ENCODE results near the gene UTP4.
"Not testable (repeated sequence)": the region's sequence is repeated elsewhere in the genome, so short reads cannot be mapped to it uniquely, and the experiment has no call there.

Gene UTP4

DNA sequence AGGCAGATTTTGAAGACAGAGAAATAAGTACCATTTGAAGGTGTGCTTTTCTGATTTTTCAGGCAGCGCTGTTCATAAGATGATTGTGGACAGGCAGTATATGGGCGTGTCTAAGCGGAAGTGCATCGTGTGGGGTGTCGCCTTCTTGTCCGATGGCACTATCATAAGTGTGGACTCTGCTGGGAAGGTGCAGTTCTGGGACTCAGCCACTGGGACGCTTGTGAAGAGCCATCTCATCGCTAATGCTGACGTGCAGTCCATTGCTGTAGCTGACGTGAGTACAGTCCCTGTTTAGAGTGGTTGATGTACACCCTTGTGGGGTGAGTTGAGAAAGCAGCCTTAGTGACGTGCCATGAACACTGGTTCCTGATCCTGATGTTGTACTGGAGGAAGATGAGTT lies 10.7 kb downstream of the UTP4 start:
- no peak overlapping the region for H3K4me3 ChIP-seq (ENCODE audit: low read depth, low read length)
- peak; percentile 45 for DNase-seq (ENCODE audit: low read depth)
- TF ChIP-seq, protein P1, sequence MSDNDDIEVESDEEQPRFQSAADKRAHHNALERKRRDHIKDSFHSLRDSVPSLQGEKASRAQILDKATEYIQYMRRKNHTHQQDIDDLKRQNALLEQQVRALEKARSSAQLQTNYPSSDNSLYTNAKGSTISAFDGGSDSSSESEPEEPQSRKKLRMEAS (IDR thresholded peaks at IDR 0.05; ENCODE audit: low read depth, low read length) = no peak
- no peak for TF ChIP-seq POLR2A (IDR thresholded peaks at IDR 0.05; ENCODE audit: extremely low read depth, insufficient read length)
- no peak for TF ChIP-seq MYC (IDR thresholded peaks at IDR 0.05; ENCODE audit: low read depth, low read length)
- TF ChIP-seq, protein P2, sequence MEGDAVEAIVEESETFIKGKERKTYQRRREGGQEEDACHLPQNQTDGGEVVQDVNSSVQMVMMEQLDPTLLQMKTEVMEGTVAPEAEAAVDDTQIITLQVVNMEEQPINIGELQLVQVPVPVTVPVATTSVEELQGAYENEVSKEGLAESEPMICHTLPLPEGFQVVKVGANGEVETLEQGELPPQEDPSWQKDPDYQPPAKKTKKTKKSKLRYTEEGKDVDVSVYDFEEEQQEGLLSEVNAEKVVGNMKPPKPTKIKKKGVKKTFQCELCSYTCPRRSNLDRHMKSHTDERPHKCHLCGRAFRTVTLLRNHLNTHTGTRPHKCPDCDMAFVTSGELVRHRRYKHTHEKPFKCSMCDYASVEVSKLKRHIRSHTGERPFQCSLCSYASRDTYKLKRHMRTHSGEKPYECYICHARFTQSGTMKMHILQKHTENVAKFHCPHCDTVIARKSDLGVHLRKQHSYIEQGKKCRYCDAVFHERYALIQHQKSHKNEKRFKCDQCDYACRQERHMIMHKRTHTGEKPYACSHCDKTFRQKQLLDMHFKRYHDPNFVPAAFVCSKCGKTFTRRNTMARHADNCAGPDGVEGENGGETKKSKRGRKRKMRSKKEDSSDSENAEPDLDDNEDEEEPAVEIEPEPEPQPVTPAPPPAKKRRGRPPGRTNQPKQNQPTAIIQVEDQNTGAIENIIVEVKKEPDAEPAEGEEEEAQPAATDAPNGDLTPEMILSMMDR (IDR thresholded peaks at IDR 0.05; ENCODE audit: low read depth, low read length) = no peak

DNA sequence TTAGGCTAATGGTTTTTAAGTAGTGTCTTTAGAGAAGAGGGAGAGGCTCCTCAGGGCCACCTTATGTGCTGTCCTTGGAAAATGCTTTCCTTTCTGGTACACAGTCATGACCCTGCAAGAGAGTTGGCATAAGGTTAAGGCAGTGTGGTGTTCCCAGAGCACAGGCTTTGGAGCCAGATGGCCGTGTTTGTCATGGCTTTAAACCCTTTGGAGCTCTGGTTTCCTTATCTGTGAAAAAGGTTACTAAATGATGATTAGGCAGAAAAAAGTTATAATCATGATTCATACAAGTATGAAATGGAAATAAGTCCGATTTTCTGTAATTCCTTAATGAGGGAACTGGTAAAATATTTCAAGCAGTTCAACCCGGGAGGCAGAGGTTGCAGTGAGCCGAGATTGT lies 13.2 kb downstream of the UTP4 start:
- H3K4me3 ChIP-seq (ENCODE audit: low read depth, low read length) = no peak overlapping the region
- DNase-seq (ENCODE audit: low read depth) = no peak
- TF ChIP-seq POLR2A (IDR thresholded peaks at IDR 0.05; ENCODE audit: extremely low read depth, insufficient read length) = no peak
- TF ChIP-seq, protein P2 (IDR thresholded peaks at IDR 0.05; ENCODE audit: low read depth, low read length) = no peak
- TF ChIP-seq, protein P1 (IDR thresholded peaks at IDR 0.05; ENCODE audit: low read depth, low read length) = no peak
- TF ChIP-seq MYC (IDR thresholded peaks at IDR 0.05; ENCODE audit: low read depth, low read length) = no peak

DNA sequence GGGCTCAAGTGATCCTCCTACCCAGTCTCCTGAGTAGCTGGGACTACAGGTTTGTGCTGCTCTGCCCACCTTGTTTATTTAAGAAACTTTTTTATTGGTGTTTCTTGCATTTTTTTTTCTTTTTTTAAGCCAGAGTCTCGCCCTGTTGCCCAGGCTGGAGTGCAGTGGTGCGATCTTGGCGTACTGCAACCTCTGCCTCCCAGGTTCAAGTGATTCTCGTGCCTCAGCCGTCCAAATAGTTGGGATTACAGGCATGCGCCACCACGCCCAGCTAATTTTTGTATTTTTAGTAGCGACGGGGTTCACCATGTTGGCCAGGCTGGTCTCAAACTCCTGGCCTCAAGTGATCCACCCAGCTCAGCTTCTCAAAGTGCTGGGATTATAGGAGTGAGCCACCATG lies 17.2 kb downstream of the UTP4 start:
- not testable (repeated sequence) for DNase-seq (ENCODE audit: low read depth); H3K4me3 ChIP-seq (ENCODE audit: low read depth, low read length)

DNA sequence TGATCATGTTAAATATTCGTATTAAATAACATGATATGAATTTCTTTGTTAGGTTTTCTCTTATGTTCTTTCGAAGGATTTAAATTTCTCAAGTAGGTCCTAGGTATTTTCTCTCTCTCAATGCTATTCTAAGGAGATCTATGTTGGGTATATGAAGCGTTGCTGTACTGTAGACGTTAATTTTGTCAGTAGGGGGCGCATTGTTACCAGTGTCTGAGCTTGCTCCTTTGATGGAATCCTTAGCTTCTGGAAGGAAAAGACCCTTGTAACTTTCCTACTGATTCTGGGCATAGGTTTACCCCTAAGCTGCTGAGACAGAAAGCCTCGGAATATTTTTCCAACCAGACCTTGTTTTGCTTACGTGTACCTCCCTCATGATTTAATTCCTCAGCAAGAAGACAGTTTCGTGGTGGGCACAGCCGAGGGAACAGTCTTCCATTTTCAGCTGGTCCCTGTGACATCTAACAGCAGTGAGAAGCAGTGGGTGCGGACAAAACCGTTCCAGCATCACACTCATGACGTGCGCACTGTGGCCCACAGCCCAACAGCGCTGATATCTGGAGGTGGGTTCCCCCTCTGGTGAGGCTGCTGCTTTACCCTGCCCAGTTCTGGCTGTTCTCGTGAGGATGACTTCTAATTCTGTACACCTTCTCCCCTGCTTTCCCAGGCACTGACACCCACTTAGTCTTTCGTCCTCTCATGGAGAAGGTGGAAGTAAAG lies 17.9 kb downstream of the UTP4 start:
- H3K4me3 ChIP-seq (ENCODE audit: low read depth, low read length) = no peak overlapping the region
- TF ChIP-seq, protein P2 (IDR thresholded peaks at IDR 0.05; ENCODE audit: low read depth, low read length) = peak; percentile 71
- TF ChIP-seq POLR2A (IDR thresholded peaks at IDR 0.05; ENCODE audit: extremely low read depth, insufficient read length) = no peak
- DNase-seq (ENCODE audit: low read depth) = peak; percentile 82

DNA sequence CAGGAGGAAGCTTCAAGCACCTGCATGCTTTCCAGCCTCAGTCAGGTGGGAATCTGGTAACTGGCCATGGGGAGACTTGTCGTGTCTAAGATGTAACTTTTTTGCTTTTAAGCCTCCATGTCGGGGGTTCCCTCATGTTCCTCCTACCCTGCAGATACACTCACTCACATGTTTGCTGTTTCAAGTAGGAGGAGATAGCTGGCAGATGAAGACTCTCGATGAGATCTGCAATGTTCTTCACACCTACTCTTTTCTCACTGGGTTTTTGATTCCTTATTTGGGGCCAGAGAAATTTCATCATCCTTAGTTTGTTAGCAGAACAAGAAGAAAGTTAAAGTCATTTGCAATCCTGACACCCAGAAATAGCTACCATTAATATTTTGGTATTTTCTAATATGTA lies 24.7 kb downstream of the UTP4 start:
- TF ChIP-seq, protein P2 (IDR thresholded peaks at IDR 0.05; ENCODE audit: low read depth, low read length) = no peak
- TF ChIP-seq MYC (IDR thresholded peaks at IDR 0.05; ENCODE audit: low read depth, low read length) = no peak
- TF ChIP-seq, protein P1 (IDR thresholded peaks at IDR 0.05; ENCODE audit: low read depth, low read length) = no peak
- TF ChIP-seq POLR2A (IDR thresholded peaks at IDR 0.05; ENCODE audit: extremely low read depth, insufficient read length) = no peak
- no peak for DNase-seq (ENCODE audit: low read depth)
- no peak overlapping the region for H3K4me3 ChIP-seq (ENCODE audit: low read depth, low read length)

DNA sequence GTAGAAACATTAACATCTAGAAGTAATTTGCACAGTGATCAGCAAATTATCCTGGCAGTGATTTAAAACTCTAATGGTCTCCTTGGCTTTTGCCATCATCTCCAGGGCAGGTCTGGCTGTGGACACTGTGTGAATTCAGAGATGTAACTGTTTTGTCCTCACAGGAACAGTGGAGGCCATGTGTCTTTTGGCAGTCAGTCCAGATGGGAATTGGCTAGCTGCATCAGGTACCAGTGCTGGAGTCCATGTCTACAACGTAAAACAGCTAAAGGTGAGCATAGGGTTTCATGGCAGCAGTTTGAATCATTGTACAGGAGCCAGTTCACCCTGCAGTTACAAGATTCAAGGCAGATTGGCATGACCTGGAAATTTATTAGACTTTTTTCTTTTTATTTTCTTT lies 27.7 kb downstream of the UTP4 start:
- no peak for DNase-seq (ENCODE audit: low read depth)
- TF ChIP-seq, protein P2 (IDR thresholded peaks at IDR 0.05; ENCODE audit: low read depth, low read length) = no peak
- TF ChIP-seq POLR2A (IDR thresholded peaks at IDR 0.05; ENCODE audit: extremely low read depth, insufficient read length) (no peak), MYC (IDR thresholded peaks at IDR 0.05; ENCODE audit: low read depth, low read length) (no peak)
- TF ChIP-seq, protein P1 (IDR thresholded peaks at IDR 0.05; ENCODE audit: low read depth, low read length) = no peak
- H3K4me3 ChIP-seq (ENCODE audit: low read depth, low read length) = no peak overlapping the region
